ENCODE data around the gene ULBP3. TPM values are rescaled to one million over a fixed set of nuclear protein-coding genes. Genes with fewer than 3 reads are reported as not detected.
"Not testable (repeated sequence)": the region's sequence is repeated elsewhere in the genome, so short reads cannot be mapped to it uniquely, and the experiment has no call there.

ULBP3 gene
- total RNA-seq, 1 donor from 2014 or later: 12.4 TPM

DNA sequence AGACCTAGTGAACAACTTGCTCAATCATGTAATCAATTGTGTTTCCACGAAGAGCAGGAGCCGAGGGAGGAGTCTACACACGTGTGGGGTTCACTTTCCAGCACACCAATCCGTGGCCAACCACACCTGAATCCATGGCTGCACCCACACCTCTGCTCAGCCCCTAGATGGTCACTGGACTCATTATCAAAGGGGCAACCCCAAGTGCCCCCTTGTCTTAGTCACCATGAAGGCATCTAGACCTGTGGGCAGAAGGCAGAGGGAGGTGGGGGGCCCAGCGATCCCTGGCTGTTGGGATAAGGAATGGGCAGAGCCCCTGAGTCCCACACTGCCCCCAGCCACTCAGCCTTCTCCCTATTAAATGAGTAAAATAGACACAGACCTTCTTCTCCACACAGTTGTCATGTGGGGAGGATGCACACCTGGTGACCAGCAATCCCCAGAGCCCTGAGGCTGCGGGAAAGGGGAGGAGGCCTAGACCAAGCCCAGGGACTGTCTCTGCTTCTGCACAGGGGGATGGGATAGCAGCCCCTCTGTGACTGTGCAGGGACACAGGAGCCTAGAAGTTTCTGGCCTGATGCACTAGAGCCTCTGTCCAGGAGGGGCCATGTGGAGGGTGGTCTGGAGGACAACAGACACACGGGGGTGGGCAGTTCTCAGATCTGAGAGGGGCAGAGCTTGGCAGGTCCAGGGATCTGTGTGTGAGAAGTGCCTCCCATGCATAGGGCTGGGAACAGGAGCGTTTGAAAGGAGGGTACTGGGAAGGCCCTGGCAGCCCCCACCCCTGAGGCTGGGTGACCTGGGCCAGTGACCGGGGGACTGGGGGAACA lies 41.7 kb downstream of the ULBP3 start:
- TF ChIP-seq, protein P1, sequence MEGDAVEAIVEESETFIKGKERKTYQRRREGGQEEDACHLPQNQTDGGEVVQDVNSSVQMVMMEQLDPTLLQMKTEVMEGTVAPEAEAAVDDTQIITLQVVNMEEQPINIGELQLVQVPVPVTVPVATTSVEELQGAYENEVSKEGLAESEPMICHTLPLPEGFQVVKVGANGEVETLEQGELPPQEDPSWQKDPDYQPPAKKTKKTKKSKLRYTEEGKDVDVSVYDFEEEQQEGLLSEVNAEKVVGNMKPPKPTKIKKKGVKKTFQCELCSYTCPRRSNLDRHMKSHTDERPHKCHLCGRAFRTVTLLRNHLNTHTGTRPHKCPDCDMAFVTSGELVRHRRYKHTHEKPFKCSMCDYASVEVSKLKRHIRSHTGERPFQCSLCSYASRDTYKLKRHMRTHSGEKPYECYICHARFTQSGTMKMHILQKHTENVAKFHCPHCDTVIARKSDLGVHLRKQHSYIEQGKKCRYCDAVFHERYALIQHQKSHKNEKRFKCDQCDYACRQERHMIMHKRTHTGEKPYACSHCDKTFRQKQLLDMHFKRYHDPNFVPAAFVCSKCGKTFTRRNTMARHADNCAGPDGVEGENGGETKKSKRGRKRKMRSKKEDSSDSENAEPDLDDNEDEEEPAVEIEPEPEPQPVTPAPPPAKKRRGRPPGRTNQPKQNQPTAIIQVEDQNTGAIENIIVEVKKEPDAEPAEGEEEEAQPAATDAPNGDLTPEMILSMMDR (conservative IDR thresholded peaks at IDR 0.05): no peak
- Mint-ChIP-seq H3K36me3 (no peaks in the 10 kb centered on the region), H3K9me3 (no peaks in the 10 kb centered on the region), H3K27ac (no peak overlapping the region), H3K27me3 (peaks cover 62% of the 10 kb centered on the region), H3K4me3 (no peak overlapping the region), H3K4me1 (ENCODE audit: unreplicated experiment) (no peaks in the 10 kb centered on the region)
- DNase-seq (ENCODE audit: extremely low spot score, unreplicated experiment): no peak

DNA sequence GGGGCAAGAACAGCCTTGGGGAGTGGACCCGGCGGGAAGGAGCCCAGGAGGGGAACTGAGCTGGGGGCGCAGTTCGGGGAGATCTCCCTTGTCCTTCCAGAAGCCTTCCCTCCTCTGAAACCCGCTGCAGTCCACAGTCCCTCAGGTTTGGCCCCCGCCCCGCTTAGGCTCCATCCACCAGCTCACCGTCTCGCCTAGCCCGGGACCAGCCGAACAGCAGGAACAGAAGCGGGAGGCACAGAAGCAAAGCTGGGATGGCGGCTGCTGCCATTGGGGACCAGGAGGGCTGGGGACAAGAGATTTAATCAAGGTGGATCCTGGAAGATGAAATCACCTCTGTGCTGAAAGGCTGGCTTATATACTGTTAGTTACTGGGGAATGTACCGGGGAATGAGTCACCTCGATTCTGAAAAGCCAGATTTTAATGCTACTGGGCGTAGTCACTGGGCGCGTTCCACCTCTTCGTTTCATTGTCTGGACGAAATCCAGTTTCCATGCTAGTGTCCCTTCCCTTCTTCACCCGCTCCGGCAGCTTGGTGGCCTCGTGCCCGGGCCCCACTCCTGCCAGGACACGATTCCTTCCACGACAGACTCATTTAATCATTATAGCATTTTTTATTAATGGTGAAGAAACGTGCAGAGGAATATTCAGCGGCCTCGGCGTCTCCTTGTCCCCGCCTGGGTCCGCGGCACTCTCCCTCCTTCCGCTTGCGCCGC lies 43.6 kb downstream of the ULBP3 start, which contains the start of gene RAET1L:
RAET1L (minus strand) TSS at position 332 of the 717 bp plus-strand sequence; CDS start at position 271, 61 bp downstream.
- TF ChIP-seq, protein P1 (conservative IDR thresholded peaks at IDR 0.05): no peak
- peaks cover 53% of the 10 kb centered on the region for H3K27me3 Mint-ChIP-seq
- DNase-seq (ENCODE audit: extremely low spot score, unreplicated experiment): no peak
- no peak within 1 kb of the TSS for H3K4me3 Mint-ChIP-seq
- H3K4me1 Mint-ChIP-seq (ENCODE audit: unreplicated experiment): no peaks in the 10 kb centered on the region
- no peaks in the 10 kb centered on the region for H3K36me3 Mint-ChIP-seq
- H3K9me3 Mint-ChIP-seq: no peaks in the 10 kb centered on the region
- H3K27ac Mint-ChIP-seq: no peak within 1 kb of the TSS

DNA sequence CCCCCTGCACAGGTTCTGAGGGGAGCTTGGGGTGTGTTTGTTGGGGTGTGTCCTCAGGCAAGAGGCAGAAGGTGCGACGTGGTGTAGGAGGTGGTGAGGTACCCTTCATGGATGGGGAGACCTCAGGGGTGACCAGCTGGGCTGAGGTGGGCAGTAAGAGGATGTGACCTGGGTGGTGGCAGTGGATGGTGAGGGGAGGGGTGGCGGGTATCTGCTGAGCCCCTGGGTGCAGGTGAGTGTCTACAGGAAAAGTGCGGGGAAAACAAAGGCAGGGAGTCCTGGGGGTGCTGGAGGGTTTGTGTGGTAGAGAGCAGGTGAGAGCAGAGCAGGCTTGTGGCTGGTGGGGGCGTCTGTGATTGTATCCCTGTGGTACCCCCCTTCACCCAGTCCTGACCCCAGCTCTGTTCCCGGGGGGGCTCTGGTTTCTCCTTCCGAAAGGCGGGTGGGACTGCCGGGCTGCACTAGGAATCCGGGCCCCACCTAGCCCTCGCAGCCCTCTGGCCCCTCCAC lies 44.2 kb downstream of the ULBP3 start:
- no peaks in the 10 kb centered on the region for H3K9me3 Mint-ChIP-seq
- no peak overlapping the region for H3K4me3 Mint-ChIP-seq
- TF ChIP-seq, protein P1 (conservative IDR thresholded peaks at IDR 0.05): no peak
- H3K27ac Mint-ChIP-seq: no peak overlapping the region
- H3K4me1 Mint-ChIP-seq (ENCODE audit: unreplicated experiment): no peaks in the 10 kb centered on the region
- no peak for DNase-seq (ENCODE audit: extremely low spot score, unreplicated experiment)
- H3K36me3 Mint-ChIP-seq: no peaks in the 10 kb centered on the region
- peaks cover 47% of the 10 kb centered on the region for H3K27me3 Mint-ChIP-seq

DNA sequence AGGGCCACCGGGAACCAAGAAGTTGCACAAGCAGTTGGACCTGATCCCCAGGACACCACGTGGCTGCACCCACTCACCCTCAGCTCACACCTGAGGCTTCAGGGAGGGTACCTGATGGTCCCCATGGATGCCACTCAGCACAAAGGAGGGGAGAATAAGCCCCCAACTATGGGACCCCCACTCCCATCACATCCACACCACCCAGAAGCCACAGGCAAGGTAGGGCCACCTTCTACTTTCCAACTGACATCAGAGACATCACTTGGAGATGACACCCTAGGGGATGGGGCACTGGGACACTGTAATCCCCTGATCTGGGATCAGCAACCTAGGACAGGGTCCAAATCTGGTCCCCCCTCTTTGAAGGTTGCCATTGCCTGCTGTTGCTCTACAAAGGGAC lies 44.9 kb downstream of the ULBP3 start:
- H3K4me3 Mint-ChIP-seq, H3K36me3 Mint-ChIP-seq: not testable (repeated sequence)
- H3K27me3 Mint-ChIP-seq: peaks cover 46% of the 10 kb centered on the region

DNA sequence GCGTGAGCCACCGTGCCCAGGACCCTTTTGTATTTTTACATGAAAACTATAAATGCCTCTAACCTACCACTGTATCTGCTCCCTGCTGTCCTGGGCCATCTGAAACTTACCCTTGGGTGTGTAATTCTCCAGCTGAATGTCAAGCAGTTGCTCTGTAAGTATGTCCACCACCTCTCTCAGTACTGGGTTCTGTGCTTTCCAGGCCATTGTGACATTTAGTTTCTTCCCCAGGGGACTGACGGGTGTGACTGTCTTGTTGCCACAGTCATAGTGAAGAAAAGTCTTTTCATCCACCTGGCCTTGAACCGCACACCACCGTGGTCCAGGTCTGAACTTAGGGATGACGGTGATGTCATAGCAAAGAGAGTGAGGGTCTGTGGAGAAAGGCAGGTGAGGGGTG lies 47.1 kb downstream of the ULBP3 start:
- H3K9me3 Mint-ChIP-seq; DNase-seq (ENCODE audit: extremely low spot score, unreplicated experiment); H3K36me3 Mint-ChIP-seq; H3K27ac Mint-ChIP-seq; H3K4me3 Mint-ChIP-seq; H3K4me1 Mint-ChIP-seq (ENCODE audit: unreplicated experiment): not testable (repeated sequence)
- peaks cover 51% of the 10 kb centered on the region for H3K27me3 Mint-ChIP-seq

More for the DNA sequence above, 44.9 kb downstream of the ULBP3 start:
- not testable (repeated sequence) for H3K4me1 Mint-ChIP-seq (ENCODE audit: unreplicated experiment); DNase-seq (ENCODE audit: extremely low spot score, unreplicated experiment); H3K9me3 Mint-ChIP-seq; H3K27ac Mint-ChIP-seq

DNA sequence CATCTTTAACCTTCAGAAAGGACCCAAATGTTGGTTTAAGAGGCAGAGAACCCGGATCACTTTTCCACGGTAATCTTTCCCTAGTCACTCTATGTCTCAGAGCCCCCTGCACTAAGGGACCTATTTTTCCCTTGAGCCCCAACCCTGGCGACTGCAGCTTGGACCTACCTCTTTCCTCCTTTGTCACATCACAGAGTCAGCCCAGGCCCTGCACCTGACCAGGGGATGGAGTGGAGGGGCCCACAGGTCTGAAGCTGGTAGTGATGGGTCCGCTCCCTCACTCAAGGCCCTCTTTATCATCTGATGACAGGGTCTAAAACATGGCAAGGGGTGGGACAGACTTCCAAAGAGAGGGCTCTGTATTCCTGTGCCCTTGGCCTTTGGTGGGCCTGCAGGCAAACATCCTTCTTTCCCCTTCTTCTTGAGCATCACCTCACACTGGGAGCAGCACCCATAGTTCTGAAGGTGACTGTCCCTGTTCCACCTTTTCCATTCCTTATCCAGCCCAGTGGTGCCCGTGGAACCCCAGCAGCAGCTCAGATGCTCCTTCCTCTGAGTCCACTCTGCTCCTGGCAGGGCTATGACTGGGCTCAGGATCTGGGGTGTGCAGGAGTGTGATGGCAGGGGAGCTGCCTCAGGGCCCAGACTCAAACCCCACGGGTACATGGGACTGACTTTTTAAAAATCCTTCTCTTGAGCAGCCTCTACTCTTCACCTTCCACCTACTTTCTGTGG lies 49.9 kb downstream of the ULBP3 start:
- TF ChIP-seq, protein P1 (conservative IDR thresholded peaks at IDR 0.05): no peak
- DNase-seq (ENCODE audit: extremely low spot score, unreplicated experiment): no peak
- Mint-ChIP-seq H3K4me1 (ENCODE audit: unreplicated experiment) (peaks cover 2% of the 10 kb centered on the region), H3K36me3 (no peaks in the 10 kb centered on the region), H3K27me3 (peaks cover 64% of the 10 kb centered on the region), H3K27ac (no peak overlapping the region), H3K9me3 (no peaks in the 10 kb centered on the region), H3K4me3 (no peak overlapping the region)

All from type B pancreatic cell (in vitro differentiated cells).